BJ (cell line): ENCODE data around the gene BMP4. TPM values are rescaled to one million over a fixed set of nuclear protein-coding genes. Genes with fewer than 3 reads are reported as not detected.

Experiments used
- CTCF ChIA-PET: fragments of 350-600 bp; formaldehyde crosslinking; extraction: SDS; loops from one replicate; lab custom pipeline; 2021; ENCODE audit warnings: antibody characterized with exemption, inconsistent platforms; lab: Yijun Ruan, JAX
- POLR2A ChIA-PET: fragments of 300-600 bp; sonication (Branson Sonifier 250); formaldehyde crosslinking; extraction: SDS; loops from one replicate; lab custom pipeline; 2021; ENCODE audit warnings: antibody characterized with exemption; lab: Charles Lee
- DNase-seq: peaks from one replicate; pipeline ENCODE4 v3.0.0-alpha.2; 2011; ENCODE audit warnings: low read depth
- H3K27me3 ChIP-seq: 2 replicates; pipeline ENCODE4 v1.6.0; 2011; ENCODE audit warnings: low read length; ENCODE audit not compliant: control insufficient read depth, insufficient read depth
- H3K36me3 ChIP-seq: 2 replicates; pipeline ENCODE4 v1.5.1; 2011; ENCODE audit warnings: low read length; ENCODE audit not compliant: control insufficient read depth, insufficient read depth
- H3K4me3 ChIP-seq: 2 replicates; pipeline ENCODE4 v1.5.1; 2011; ENCODE audit warnings: low read depth, mild to moderate bottlenecking, control low read depth, low read length
- polyA plus RNA-seq: library from polyadenylated mRNA; depleted of rRNA; stranded (reverse); fragments of >200 nt; gene quantifications from 2 replicates; pipeline ENCODE4 v1.2.3, GENCODE V29; 2011
- TF ChIP-seq, protein P1 (sequence below): IDR thresholded peaks from 2 replicates; pipeline ENCODE4 v1.5.1; 2011; ENCODE audit warnings: low read depth, mild to moderate bottlenecking, control low read depth, inconsistent platforms, low read length, moderate library complexity; ENCODE audit not compliant: insufficient read depth

Gene BMP4
- polyA plus RNA-seq, 1 experiment, result 10.1 TPM

DNA sequence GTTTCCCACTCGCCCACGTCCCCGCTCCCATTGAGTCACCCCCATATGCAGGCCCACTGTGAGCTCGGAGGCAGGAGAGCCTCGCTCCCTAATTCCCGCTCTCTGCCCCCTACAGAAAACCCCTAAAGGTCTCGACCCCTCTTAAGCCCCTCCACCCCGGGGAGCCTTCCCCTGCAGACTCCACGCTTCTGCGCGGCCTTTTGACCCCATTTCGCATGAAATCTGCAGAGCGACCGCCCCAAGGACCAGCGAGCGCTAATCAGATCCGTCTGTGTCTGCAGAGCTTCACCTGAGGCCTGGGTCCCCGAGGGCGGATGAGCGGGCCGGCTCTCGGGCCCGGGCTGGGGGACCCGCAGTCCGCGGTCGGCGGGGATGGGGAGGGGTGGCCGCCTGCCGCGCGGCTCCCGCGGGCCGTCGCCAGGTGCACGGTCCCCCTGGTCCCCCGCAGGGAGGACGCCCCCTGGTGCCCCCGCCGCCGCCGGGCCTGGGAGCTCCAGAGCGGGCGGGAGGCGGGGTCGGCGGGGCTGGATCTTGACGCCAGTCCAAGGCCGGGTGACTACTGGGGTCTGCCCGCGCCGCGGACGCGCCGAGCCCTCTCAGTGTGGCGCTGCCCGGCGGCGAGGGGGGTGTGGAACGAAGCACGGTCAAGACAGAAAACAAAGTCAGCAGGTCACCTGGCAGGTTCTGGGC, 10.1 kb downstream of the BMP4 start:
- ChIA-PET CTCF (interaction anchor here (0.7 kb wide), 1 partner anchor 17 kb away, joined by 3 read pairs; no protein-coding TSS in a partner anchor), POLR2A (no interaction called here)
- peaks cover 2% of the 10 kb centered on the region; the same call in 1 of the 2 replicates for H3K27me3 ChIP-seq
- no peak overlapping the region for H3K4me3 ChIP-seq
- TF ChIP-seq, protein P1, sequence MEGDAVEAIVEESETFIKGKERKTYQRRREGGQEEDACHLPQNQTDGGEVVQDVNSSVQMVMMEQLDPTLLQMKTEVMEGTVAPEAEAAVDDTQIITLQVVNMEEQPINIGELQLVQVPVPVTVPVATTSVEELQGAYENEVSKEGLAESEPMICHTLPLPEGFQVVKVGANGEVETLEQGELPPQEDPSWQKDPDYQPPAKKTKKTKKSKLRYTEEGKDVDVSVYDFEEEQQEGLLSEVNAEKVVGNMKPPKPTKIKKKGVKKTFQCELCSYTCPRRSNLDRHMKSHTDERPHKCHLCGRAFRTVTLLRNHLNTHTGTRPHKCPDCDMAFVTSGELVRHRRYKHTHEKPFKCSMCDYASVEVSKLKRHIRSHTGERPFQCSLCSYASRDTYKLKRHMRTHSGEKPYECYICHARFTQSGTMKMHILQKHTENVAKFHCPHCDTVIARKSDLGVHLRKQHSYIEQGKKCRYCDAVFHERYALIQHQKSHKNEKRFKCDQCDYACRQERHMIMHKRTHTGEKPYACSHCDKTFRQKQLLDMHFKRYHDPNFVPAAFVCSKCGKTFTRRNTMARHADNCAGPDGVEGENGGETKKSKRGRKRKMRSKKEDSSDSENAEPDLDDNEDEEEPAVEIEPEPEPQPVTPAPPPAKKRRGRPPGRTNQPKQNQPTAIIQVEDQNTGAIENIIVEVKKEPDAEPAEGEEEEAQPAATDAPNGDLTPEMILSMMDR, result no peak
- peaks cover 6% of the 10 kb centered on the region for H3K36me3 ChIP-seq
- no peak for DNase-seq

DNA sequence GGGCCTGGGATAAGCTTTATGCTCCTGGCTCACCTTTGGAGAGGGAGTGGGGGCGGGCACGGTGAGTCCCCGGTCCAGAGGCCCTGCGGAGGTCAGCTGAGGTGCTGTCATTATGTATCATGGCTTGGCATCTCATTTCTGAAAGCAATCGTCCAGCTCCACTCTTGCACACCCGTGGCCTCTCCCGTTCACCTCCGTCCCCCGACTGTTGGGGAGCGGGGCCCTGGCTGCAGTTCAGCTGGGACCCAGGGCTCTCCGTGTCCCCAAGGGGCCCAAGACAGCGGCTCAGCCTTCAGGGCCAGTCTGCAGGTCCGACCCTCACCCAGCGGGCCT, 10.6 kb downstream of the BMP4 start:
- DNase-seq, result no peak
- CTCF ChIA-PET, result interaction anchor here (0.7 kb wide), 1 partner anchor 16 kb away, joined by 3 read pairs; no protein-coding TSS in a partner anchor
- Histone ChIP-seq H3K4me3 (no peak overlapping the region), H3K36me3 (peaks cover 6% of the 10 kb centered on the region), H3K27me3 (peaks cover 2% of the 10 kb centered on the region; the same call in 1 of the 2 replicates)
- TF ChIP-seq, protein P1, result no peak
- POLR2A ChIA-PET, result no interaction called here

DNA sequence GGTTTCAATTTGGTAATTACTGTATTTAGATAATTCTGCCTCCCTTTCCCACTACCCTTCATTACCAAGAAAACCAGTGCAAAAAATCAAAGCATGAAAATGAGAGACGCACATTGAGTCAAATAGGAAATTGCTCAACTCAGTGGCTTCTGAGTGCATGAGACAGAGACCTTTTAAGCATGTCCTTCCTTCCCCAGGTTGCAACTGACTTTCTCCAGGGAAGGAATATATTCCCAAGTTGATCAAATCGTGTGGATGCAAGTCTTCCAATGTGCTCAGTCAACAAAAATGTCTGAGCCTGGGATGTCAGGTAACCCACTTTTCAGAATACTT, 12.9 kb downstream of the BMP4 start:
- ChIA-PET POLR2A (interaction anchor here (0.6 to 0.7 kb wide), 2 partner anchors 10 to 352 kb away, joined by 3 to 5 read pairs; no protein-coding TSS in a partner anchor), CTCF (interaction anchor here (1.1 to 1.3 kb wide), 2 partner anchors 10 to 14 kb away, joined by 3 to 4 read pairs; no protein-coding TSS in a partner anchor)
- no peak overlapping the region for H3K4me3 ChIP-seq
- H3K36me3 ChIP-seq, result no peaks in the 10 kb centered on the region; the same call in 1 of the 2 replicates
- TF ChIP-seq, protein P1, result no peak
- H3K27me3 ChIP-seq, result peaks cover 2% of the 10 kb centered on the region; the same call in 1 of the 2 replicates
- DNase-seq, result no peak

DNA sequence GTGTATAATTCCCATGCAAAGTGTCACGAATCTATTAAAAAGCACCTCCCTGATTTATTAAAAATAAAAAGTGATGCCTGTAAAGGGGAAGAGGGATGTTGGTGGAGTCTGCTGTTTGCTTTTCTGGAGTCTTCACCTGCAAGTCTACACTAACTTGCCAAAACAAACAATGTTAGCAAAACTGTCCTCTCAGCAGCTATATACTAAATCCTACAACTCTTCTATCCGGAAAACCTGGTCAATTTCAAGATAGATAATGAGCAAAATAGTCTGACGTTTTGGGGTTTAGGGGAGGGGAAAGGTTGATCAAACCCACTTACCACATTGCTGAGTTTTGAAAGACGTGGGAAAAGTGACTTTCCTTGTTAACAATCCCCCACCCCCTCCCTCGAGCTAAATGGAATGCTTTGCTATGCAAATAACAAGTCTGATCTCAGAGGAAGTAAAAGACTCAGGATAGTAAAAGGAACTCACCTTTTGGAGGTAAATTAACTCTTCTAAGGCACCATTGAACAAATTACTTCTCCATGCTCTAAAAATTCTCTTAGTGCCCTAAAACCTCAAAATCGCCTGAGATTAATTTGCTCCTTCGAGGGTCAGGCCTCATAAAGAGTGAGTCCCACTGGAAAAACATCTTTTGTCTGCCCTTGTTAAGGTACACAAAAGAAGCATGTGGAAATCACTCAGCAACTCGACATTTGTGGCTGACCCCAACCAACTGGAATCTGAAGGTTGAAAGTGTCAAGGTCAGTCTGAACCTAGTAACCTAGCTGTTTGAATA, 13.5 kb downstream of the BMP4 start:
- TF ChIP-seq, protein P1, result no peak
- no peak for DNase-seq
- H3K27me3 ChIP-seq, result peaks cover 2% of the 10 kb centered on the region; the same call in 1 of the 2 replicates
- ChIA-PET CTCF (interaction anchor here (1.1 to 1.3 kb wide), 4 partner anchors 11 to 57 kb away, joined by 3 to 5 read pairs (median 4); no protein-coding TSS in a partner anchor), POLR2A (interaction anchor here (0.6 to 0.7 kb wide), 2 partner anchors 11 to 353 kb away, joined by 3 to 5 read pairs; no protein-coding TSS in a partner anchor)
- H3K36me3 ChIP-seq, result no peaks in the 10 kb centered on the region
- H3K4me3 ChIP-seq, result no peak overlapping the region
